Prostate gland (tissue), 2 donors: ENCODE data around the gene NARF. TPM values are rescaled to one million over a fixed set of nuclear protein-coding genes. Genes with fewer than 3 reads are reported as not detected.

Source experiments
- DNase-seq: peaks from one replicate; pipeline ENCODE4 v3.0.0-alpha.2; 2019; ENCODE audit warnings: low spot score
- H3K27ac ChIP-seq, 2 donors: fragments of 200-600 bp; sonication (generic); 2 replicates each; pipeline ENCODE4 v1.5.1; 2017 to 2019
- H3K27me3 ChIP-seq: fragments of 200-600 bp; sonication (generic); replicated peaks from 2 replicates; pipeline ENCODE4 v1.5.1; 2019; ENCODE audit not compliant: insufficient read depth
- H3K36me3 ChIP-seq, 2 donors: fragments of 200-600 bp; sonication (generic); 1 replicate in 1 of 2; 2 replicates in 1 of 2; pipeline versions ENCODE4 v1.5.1 to v1.8.1; 2017 to 2019
- H3K4me1 ChIP-seq: fragments of 200-600 bp; sonication (generic); replicated peaks from 2 replicates; pipeline ENCODE4 v1.5.1; 2019
- H3K4me3 ChIP-seq, 2 donors: fragments of 200-600 bp; sonication (generic); 2 replicates each; pipeline ENCODE4 v1.5.1; 2017 to 2019
- H3K9me3 ChIP-seq: fragments of 200-600 bp; sonication (generic); 2 replicates; pipeline ENCODE4 v1.5.1; 2017
- CTCF ChIP-seq, 4 experiments: fragments of 200-600 bp in 2 of 4; fragments of 450-650 bp in 2 of 4; sonication (generic) in 2 of 4; IDR thresholded peaks; 1 replicate in 3 of 4; 2 replicates in 1 of 4; pipeline ENCODE4 v1.5.1; 2016 to 2019; ENCODE audit warnings: antibody characterized with exemption in 4 of 4, mild to moderate bottlenecking in 2 of 4, moderate library complexity in 2 of 4
- POLR2A ChIP-seq: fragments of 450-650 bp; IDR thresholded peaks from one replicate; pipeline ENCODE4 v1.6.1; 2016; ENCODE audit warnings: antibody characterized with exemption, mild to moderate bottlenecking
- POLR2AphosphoS5 ChIP-seq: sonication (generic); formaldehyde crosslinking; IDR thresholded peaks from one replicate; pipeline ENCODE4 v1.6.1; 2017; ENCODE audit warnings: antibody characterized with exemption
- WGBS: methylation state at CpG from one replicate; pipeline ENCODE4 v1.1.5; 2018; 5-methylcytosine and 5-hydroxymethylcytosine counted together
- intact Hi-C: fragments of 100-400 bp; cut with DNase I; formaldehyde crosslinking; loops from one replicate; pipeline ENCODE4 v1.14.2; 2022
- total RNA-seq, 2 donors: library from RNA; depleted of rRNA; stranded (reverse); fragments of >200 nt; gene quantifications; one replicate each; pipeline ENCODE4 v1.1.0, GENCODE V29; 2016

NARF gene
- total RNA-seq, 2 donors from 2014 or later = 38.4 to 68.1 TPM

GRCh38 chr17:82445542-82445941 is 13.0 kb upstream of the NARF start:
- intact Hi-C loops = no loop called here
- Histone ChIP-seq H3K36me3 (peaks cover 0 to 10% of the 10 kb centered on the region in 2 donors), H3K4me3 (no peak overlapping the region), H3K4me1 (peaks cover 12% of the 10 kb centered on the region), H3K27ac (no peak overlapping the region), H3K27me3 (no peaks in the 10 kb centered on the region), H3K9me3 (no peaks in the 10 kb centered on the region)
- no peak for DNase-seq
- WGBS = 84% methylated on average over 13 of the region's 13 CpGs
- TF ChIP-seq POLR2A (no peak), CTCF (IDR thresholded peaks at IDR 0.05) (no peak), POLR2AphosphoS5 (no peak)

GRCh38 chr17:82446124-82446523 is 12.4 kb upstream of the NARF start:
- Histone ChIP-seq H3K9me3 (no peaks in the 10 kb centered on the region), H3K4me3 (no peak overlapping the region), H3K27me3 (no peaks in the 10 kb centered on the region), H3K27ac (no peak overlapping the region), H3K4me1 (peaks cover 12% of the 10 kb centered on the region), H3K36me3 (peaks cover 0 to 10% of the 10 kb centered on the region in 2 donors)
- TF ChIP-seq POLR2AphosphoS5 (no peak), CTCF (IDR thresholded peaks at IDR 0.05) (no peak), POLR2A (no peak)
- no peak for DNase-seq
- intact Hi-C loops = no loop called here
- WGBS = 90% methylated on average over 15 of the region's 15 CpGs

GRCh38 chr17:82446649-82447048 is 11.9 kb upstream of the NARF start:
- Histone ChIP-seq H3K4me1 (peaks cover 12% of the 10 kb centered on the region), H3K27ac (no peak overlapping the region), H3K4me3 (no peak overlapping the region), H3K27me3 (no peaks in the 10 kb centered on the region), H3K9me3 (no peaks in the 10 kb centered on the region), H3K36me3 (peaks cover 0 to 10% of the 10 kb centered on the region in 2 donors)
- no peak for DNase-seq
- TF ChIP-seq POLR2AphosphoS5 (no peak), POLR2A (no peak), CTCF (IDR thresholded peaks at IDR 0.05) (no peak)
- intact Hi-C loops = no loop called here
- WGBS = 81% methylated on average over 12 of the region's 12 CpGs

GRCh38 chr17:82447876-82448275 is 10.7 kb upstream of the NARF start:
- intact Hi-C loops = no loop called here
- TF ChIP-seq POLR2AphosphoS5 (no peak), POLR2A (no peak), CTCF (IDR thresholded peaks at IDR 0.05) (no peak)
- peaks cover 0 to 5% of the 10 kb centered on the region in 2 donors for H3K36me3 ChIP-seq
- no peaks in the 10 kb centered on the region for H3K27me3 ChIP-seq
- no peaks in the 10 kb centered on the region for H3K9me3 ChIP-seq
- no peak overlapping the region for H3K27ac ChIP-seq
- no peak for DNase-seq
- no peak overlapping the region for H3K4me3 ChIP-seq
- WGBS = 91% methylated on average over 11 of the region's 11 CpGs
- peaks cover 12% of the 10 kb centered on the region for H3K4me1 ChIP-seq

GRCh38 chr17:82449131-82449882 is 9.2 kb upstream of the NARF start:
- Histone ChIP-seq H3K36me3 (no peaks in the 10 kb centered on the region), H3K4me1 (peaks cover 12% of the 10 kb centered on the region), H3K4me3 (peak overlapping the region; percentile 72 to 80), H3K9me3 (no peaks in the 10 kb centered on the region), H3K27me3 (no peaks in the 10 kb centered on the region), H3K27ac (peak overlapping the region in 1 of 2 donors; percentile 83)
- TF ChIP-seq CTCF (IDR thresholded peaks at IDR 0.05) (no peak), POLR2AphosphoS5 (no peak), POLR2A (no peak)
- WGBS = 83% methylated on average over 30 of the region's 30 CpGs
- DNase-seq = no peak
- intact Hi-C loops = no loop called here
